Mesendoderm (in vitro differentiated cells): ENCODE measurements around the gene DCAF12.

Experiments
- DNase-seq: peaks from one replicate; pipeline ENCODE4 v3.0.0; 2013
- H2AK5ac ChIP-seq: 2 replicates; pipeline ENCODE4 v1.6.1; 2013; ENCODE audit warnings: low read length, inconsistent platforms
- H2BK120ac ChIP-seq: 2 replicates; pipeline ENCODE4 v1.6.1; 2013; ENCODE audit warnings: low read depth, mild to moderate bottlenecking, low read length, moderate library complexity, mixed read lengths
- H2BK15ac ChIP-seq: replicated peaks from 2 replicates; pipeline ENCODE4 v1.6.1; 2013; ENCODE audit warnings: low read depth, mild to moderate bottlenecking, moderate library complexity
- H2BK5ac ChIP-seq: 2 replicates; pipeline ENCODE4 v1.6.1; 2013; ENCODE audit warnings: low read length, inconsistent platforms
- H3K18ac ChIP-seq: 2 replicates; pipeline ENCODE4 v1.6.1; 2013; ENCODE audit warnings: mild to moderate bottlenecking, low read length, mixed read lengths
- H3K23ac ChIP-seq: one replicate; pipeline ENCODE4 v1.6.1; 2013; ENCODE audit warnings: low read length
- H3K27ac ChIP-seq: 2 replicates; pipeline ENCODE4 v1.5.1; 2013; ENCODE audit warnings: low read depth, mild to moderate bottlenecking, inconsistent platforms, low read length, moderate library complexity
- H3K27me3 ChIP-seq: 2 replicates; pipeline ENCODE4 v1.6.1; 2013; ENCODE audit warnings: low read length, control low read depth, mild to moderate bottlenecking, inconsistent platforms; ENCODE audit not compliant: insufficient read depth, poor library complexity
- H3K36me3 ChIP-seq: 2 replicates; pipeline ENCODE4 v1.6.1; 2013; ENCODE audit warnings: low read length, inconsistent platforms; ENCODE audit not compliant: control insufficient read depth, insufficient read depth
- H3K4ac ChIP-seq: one replicate; pipeline ENCODE4 v1.6.1; 2013; ENCODE audit warnings: low read depth, mild to moderate bottlenecking, low read length, moderate library complexity
- H3K4me1 ChIP-seq: 2 replicates; pipeline ENCODE4 v1.6.1; 2013; ENCODE audit warnings: low read depth, low read length, inconsistent platforms; ENCODE audit not compliant: control insufficient read depth
- H3K4me2 ChIP-seq: 2 replicates; pipeline ENCODE4 v1.6.1; 2013; ENCODE audit warnings: low read length
- H3K4me3 ChIP-seq: 2 replicates; pipeline ENCODE4 v1.5.1; 2013; ENCODE audit warnings: mild to moderate bottlenecking, low read length
- H3K56ac ChIP-seq: one replicate; pipeline ENCODE4 v1.6.1; 2013; ENCODE audit warnings: low read length
- H3K79me1 ChIP-seq: 2 replicates; pipeline ENCODE4 v1.6.1; 2013; ENCODE audit warnings: low read length, inconsistent platforms
- H3K79me2 ChIP-seq: 2 replicates; pipeline ENCODE4 v1.6.1; 2013; ENCODE audit warnings: mild to moderate bottlenecking, low read length; ENCODE audit not compliant: control insufficient read depth, insufficient read depth
- H3K9ac ChIP-seq: 2 replicates; pipeline ENCODE4 v1.6.1; 2013; ENCODE audit warnings: low read length, inconsistent platforms
- H4K5ac ChIP-seq: one replicate; pipeline ENCODE4 v1.6.1; 2013; ENCODE audit warnings: low read length
- H4K8ac ChIP-seq: one replicate; pipeline ENCODE4 v1.6.1; 2013; ENCODE audit warnings: low read depth, mild to moderate bottlenecking, control low read depth, low read length, moderate library complexity
- WGBS: extraction: QIAGEN DNeasy Blood & Tissue Kit; methylation state at CpG from one replicate; pipeline ENCODE4 v1.1.7; 2013; ENCODE audit warnings: low lambda C conversion rate, missing lambda C conversion rate; ENCODE audit not compliant: insufficient coverage; ENCODE audit errors: extremely low coverage; 5-methylcytosine and 5-hydroxymethylcytosine counted together

The DCAF12 gene

GRCh38 chr9:34102796-34103195 is 23.7 kb downstream of the DCAF12 start:
- Histone ChIP-seq H2AK5ac (no peak overlapping the region), H3K36me3 (peaks cover 10% of the 10 kb centered on the region), H2BK5ac (no peak overlapping the region), H3K23ac (no peak overlapping the region), H3K9ac (no peak overlapping the region), H2BK120ac (no peak overlapping the region), H3K27me3 (no peaks in the 10 kb centered on the region), H4K8ac (no peak overlapping the region), H3K79me1 (no peaks in the 10 kb centered on the region), H3K4me1 (no peaks in the 10 kb centered on the region), H3K4me3 (no peak overlapping the region), H3K18ac (no peak overlapping the region), H2BK15ac (no peak overlapping the region), H3K4ac (no peak overlapping the region), H3K27ac (no peak overlapping the region), H4K5ac (no peak overlapping the region), H3K4me2 (no peak overlapping the region), H3K79me2 (no peaks in the 10 kb centered on the region), H3K56ac (no peak overlapping the region)
- DNase-seq: no peak
- no CpG with 5 or more reads among the region's 11 CpGs for whole genome bisulfite sequencing

- no peak overlapping the region for H3K56ac ChIP-seq
- H3K9ac ChIP-seq: no peak overlapping the region
- no peaks in the 10 kb centered on the region for H3K4me1 ChIP-seq
- no peak overlapping the region for H3K23ac ChIP-seq
- H3K27me3 ChIP-seq: no peaks in the 10 kb centered on the region
- no peak overlapping the region for H2BK120ac ChIP-seq
- no peak overlapping the region for H3K4ac ChIP-seq
- H3K18ac ChIP-seq: no peak overlapping the region
- no peak overlapping the region for H2BK15ac ChIP-seq
- no peak overlapping the region for H3K27ac ChIP-seq
- no peaks in the 10 kb centered on the region for H3K79me2 ChIP-seq
- no peak overlapping the region for H3K4me3 ChIP-seq
- H3K79me1 ChIP-seq: no peaks in the 10 kb centered on the region
- WGBS: no CpG with 5 or more reads among the region's 5 CpGs
- H3K4me2 ChIP-seq: no peak overlapping the region
- no peak overlapping the region for H2BK5ac ChIP-seq
- no peak overlapping the region for H2AK5ac ChIP-seq
- no peak overlapping the region for H4K5ac ChIP-seq
- DNase-seq: no peak
- peaks cover 14% of the 10 kb centered on the region for H3K36me3 ChIP-seq
- no peak overlapping the region for H4K8ac ChIP-seq
These were observed 28.2 kb downstream of the DCAF12 start for GRCh38 chr9:34098307-34098706.

GRCh38 chr9:34097865-34098264 is 28.6 kb downstream of the DCAF12 start:
- no peaks in the 10 kb centered on the region for H3K79me2 ChIP-seq
- no peaks in the 10 kb centered on the region for H3K79me1 ChIP-seq
- H2BK5ac ChIP-seq: no peak overlapping the region
- no peak overlapping the region for H3K27ac ChIP-seq
- no peak overlapping the region for H3K4ac ChIP-seq
- H3K27me3 ChIP-seq: no peaks in the 10 kb centered on the region
- H2AK5ac ChIP-seq: no peak overlapping the region
- no peak for DNase-seq
- H4K5ac ChIP-seq: no peak overlapping the region
- H3K18ac ChIP-seq: no peak overlapping the region
- peaks cover 16% of the 10 kb centered on the region for H3K36me3 ChIP-seq
- no peak overlapping the region for H2BK120ac ChIP-seq
- H3K56ac ChIP-seq: no peak overlapping the region
- no peak overlapping the region for H3K9ac ChIP-seq
- no peaks in the 10 kb centered on the region for H3K4me1 ChIP-seq
- H3K4me3 ChIP-seq: no peak overlapping the region
- WGBS: no CpG with 5 or more reads among the region's 1 CpG
- no peak overlapping the region for H2BK15ac ChIP-seq
- H3K23ac ChIP-seq: no peak overlapping the region
- H3K4me2 ChIP-seq: no peak overlapping the region
- no peak overlapping the region for H4K8ac ChIP-seq

GRCh38 chr9:34096751-34097150 is 29.7 kb downstream of the DCAF12 start:
- WGBS: no CpG with 5 or more reads among the region's 4 CpGs
- Histone ChIP-seq H3K9ac (no peak overlapping the region), H4K8ac (no peak overlapping the region), H3K4ac (no peak overlapping the region), H2BK5ac (no peak overlapping the region), H3K4me1 (no peaks in the 10 kb centered on the region), H3K79me2 (no peaks in the 10 kb centered on the region), H2BK15ac (no peak overlapping the region), H3K18ac (no peak overlapping the region), H3K27ac (no peak overlapping the region), H3K79me1 (no peaks in the 10 kb centered on the region), H3K27me3 (no peaks in the 10 kb centered on the region), H3K4me3 (no peak overlapping the region), H4K5ac (no peak overlapping the region), H2BK120ac (no peak overlapping the region), H3K56ac (no peak overlapping the region), H3K4me2 (no peak overlapping the region), H2AK5ac (no peak overlapping the region), H3K23ac (no peak overlapping the region), H3K36me3 (peaks cover 14% of the 10 kb centered on the region)
- no peak for DNase-seq

- H4K5ac ChIP-seq: no peak overlapping the region
- DNase-seq: no peak
- no peak overlapping the region for H3K4me2 ChIP-seq
- no peak overlapping the region for H4K8ac ChIP-seq
- H3K27me3 ChIP-seq: no peaks in the 10 kb centered on the region
- no CpG with 5 or more reads among the region's 5 CpGs for WGBS
- H3K9ac ChIP-seq: no peak overlapping the region
- H2BK120ac ChIP-seq: no peak overlapping the region
- H3K36me3 ChIP-seq: peaks cover 18% of the 10 kb centered on the region
- H2BK15ac ChIP-seq: no peak overlapping the region
- H3K18ac ChIP-seq: no peak overlapping the region
- H3K79me1 ChIP-seq: no peaks in the 10 kb centered on the region
- no peaks in the 10 kb centered on the region for H3K4me1 ChIP-seq
- no peak overlapping the region for H2AK5ac ChIP-seq
- no peak overlapping the region for H3K56ac ChIP-seq
- H3K27ac ChIP-seq: no peak overlapping the region
- H3K4me3 ChIP-seq: no peak overlapping the region
- no peak overlapping the region for H2BK5ac ChIP-seq
- H3K23ac ChIP-seq: no peak overlapping the region
- no peak overlapping the region for H3K4ac ChIP-seq
- no peaks in the 10 kb centered on the region for H3K79me2 ChIP-seq
These were observed 32.9 kb downstream of the DCAF12 start for GRCh38 chr9:34093578-34093977.

GRCh38 chr9:34089311-34089710 is 37.2 kb downstream of the DCAF12 start:
- Histone ChIP-seq H2BK15ac (no peak overlapping the region), H3K56ac (no peak overlapping the region), H2BK120ac (no peak overlapping the region), H3K4me2 (no peak overlapping the region), H3K4me1 (no peaks in the 10 kb centered on the region), H3K27ac (no peak overlapping the region), H3K79me1 (no peaks in the 10 kb centered on the region), H3K4me3 (no peak overlapping the region), H3K9ac (no peak overlapping the region), H3K27me3 (no peaks in the 10 kb centered on the region), H3K23ac (no peak overlapping the region), H3K4ac (no peak overlapping the region), H2AK5ac (no peak overlapping the region), H2BK5ac (no peak overlapping the region), H3K36me3 (peaks cover 21% of the 10 kb centered on the region), H4K8ac (no peak overlapping the region), H3K18ac (no peak overlapping the region), H3K79me2 (no peaks in the 10 kb centered on the region), H4K5ac (no peak overlapping the region)
- WGBS: no CpG with 5 or more reads among the region's 7 CpGs
- no peak for DNase-seq
